Hematopoietic multipotent progenitor cell treated with erythropoietin and hydrocortisone succinate and interleukin-3 and kit ligand, for 6 days (in vitro differentiated cells): ENCODE data around the gene ZNHIT1.
"Not testable (repeated sequence)": the region's sequence is repeated elsewhere in the genome, so short reads cannot be mapped to it uniquely, and the experiment has no call there.

ENCODE experiments used
- DNase-seq: peaks from one replicate; pipeline ENCODE4 v3.0.0-alpha.2; 2015

ZNHIT1 gene

DNA sequence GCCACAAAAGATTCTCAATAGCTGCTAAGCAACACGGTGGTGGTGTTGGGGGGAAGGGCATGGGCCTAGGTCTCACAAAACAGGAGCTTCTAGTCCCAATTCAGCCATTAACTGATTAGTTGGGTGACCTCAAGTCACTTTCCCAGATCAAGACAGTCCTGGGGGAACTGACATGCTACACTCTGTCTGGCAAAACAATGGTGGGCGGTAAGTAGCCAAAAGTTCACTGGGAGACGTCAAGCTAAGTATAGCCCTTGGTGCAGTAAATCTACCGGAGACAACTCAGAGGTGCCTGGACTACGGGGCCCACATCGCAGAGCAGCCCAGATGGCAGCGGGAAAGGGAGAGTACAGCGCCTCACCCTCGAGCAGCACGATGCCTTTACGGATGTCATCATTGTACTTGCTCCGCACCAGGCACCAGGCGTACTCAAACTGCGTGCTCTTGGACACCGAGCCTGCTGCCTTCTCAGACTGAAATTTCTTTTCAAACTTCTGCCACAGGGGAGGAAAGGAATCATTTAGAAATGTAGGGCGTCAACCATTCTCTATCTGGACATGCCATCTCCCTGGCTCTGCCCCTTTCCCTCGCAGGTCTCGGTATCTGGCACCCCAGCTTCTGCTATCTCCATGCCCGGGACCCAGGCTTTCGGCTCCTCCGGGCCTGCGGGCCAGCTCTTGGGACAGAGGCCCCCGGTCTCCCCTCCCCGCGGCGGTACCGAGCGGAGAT lies 25.8 kb downstream of the ZNHIT1 start:
- peak; percentile 94 for DNase-seq

DNA sequence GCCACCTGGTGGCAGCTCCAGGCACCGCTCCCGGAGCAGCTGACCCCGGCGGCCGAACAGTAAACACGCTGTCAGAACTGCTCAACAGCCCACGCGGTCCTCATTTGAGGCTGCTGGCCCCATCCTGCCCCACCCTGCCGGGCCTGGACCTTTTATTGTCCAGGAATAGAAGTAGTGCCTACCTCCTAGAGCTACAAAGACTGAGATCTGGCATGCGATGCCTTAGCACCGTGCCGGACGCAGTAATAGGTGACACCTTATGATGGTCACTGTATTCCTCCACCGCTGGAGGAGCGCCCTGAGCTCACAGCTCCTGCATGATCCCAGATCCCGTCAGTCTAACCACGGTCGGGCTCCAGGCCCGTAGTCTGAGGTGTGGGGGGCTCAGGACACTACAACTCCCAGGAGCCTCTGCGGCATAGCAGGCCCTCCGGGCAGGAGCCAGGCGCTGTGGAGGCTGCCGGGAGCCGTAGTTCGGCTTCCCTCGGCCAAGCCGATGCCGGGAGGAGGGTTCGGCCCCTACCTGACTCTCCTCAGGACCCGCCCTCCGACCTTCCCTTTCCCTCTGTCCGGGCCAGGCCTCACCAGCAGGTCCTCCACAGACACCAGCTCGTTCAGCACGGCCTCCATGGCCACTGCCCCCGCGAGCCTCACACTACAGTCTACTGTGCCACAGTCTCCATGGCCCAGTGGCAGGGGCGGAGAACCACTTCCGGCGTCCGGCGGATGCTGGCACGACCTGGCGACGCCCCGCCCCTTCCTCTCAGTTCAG lies 26.6 kb downstream of the ZNHIT1 start, which contains the start of gene FIS1:
Gene FIS1, minus strand, starts transcription at position 707 of the 772 bp plus-strand sequence. Its CDS starts 77 bp downstream, at position 630.
- DNase-seq, result peak; percentile 98

- no peak for DNase-seq
Observed at GRCh38 chr7:101245147-101245668, 27.2 kb downstream of the ZNHIT1 start.

GRCh38 chr7:101248276-101248675 lies 30.3 kb downstream of the ZNHIT1 start:
- DNase-seq, result peak; percentile 28

- DNase-seq, result no peak
Observed at GRCh38 chr7:101250324-101250723, 32.4 kb downstream of the ZNHIT1 start.

DNA sequence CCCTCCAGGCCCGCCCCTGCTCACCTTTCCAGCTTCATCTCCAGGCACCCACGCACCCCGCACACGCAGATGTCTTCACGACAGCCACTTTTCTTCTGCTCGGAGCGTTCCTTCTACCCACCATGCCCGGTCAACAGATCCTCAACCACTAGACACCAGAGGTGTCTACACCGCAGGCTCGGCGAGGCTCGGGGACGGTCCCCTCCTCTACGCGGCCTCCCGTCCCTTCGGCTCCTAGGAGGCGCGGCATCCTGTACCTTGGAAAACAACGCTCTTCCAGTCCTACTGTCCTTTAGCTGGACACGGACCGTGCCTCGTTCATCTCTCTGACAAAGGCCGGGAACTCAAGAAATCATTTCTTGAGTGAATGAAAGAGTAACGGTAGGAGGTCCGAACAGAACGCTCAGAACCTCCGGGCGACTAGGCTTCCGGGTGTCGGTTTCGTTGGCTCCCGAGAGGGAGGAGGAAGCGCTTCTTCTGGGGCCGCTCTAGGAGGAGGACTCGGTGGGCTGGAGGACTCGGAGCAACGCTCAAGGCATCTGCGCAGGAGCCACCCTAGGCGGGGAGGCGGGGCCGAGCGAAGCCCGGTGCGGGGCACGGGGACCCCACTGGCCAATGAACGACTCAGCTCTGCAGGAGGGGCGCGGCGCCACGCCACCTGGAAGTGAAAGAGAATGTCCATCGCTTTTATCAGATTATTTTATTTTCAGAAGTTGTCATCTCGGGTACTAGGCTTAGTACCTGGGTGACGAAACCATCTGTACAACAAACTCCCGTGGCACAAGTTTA lies 34.1 kb downstream of the ZNHIT1 start:
- DNase-seq, result peak; percentile 99

DNA sequence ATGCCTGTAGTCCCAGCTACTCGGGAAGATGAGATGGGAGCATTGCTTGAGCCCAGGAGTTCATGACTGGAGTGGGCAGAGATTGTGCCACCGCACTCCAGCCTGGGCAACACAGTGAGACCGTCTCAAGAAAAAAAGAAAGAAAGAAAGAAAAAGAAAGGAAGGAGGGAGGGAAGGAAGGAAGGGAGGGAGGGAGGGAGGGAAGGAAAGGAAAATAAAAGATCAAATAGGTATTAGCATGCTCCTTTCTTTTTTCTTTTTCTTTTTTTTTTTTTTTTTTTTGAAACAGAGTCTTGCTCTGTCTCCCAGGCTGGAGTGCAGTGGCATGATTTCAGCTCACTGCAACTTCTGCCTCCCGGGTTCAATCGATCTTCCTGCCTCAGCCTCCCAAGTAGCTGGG lies 35.2 kb downstream of the ZNHIT1 start:
- not testable (repeated sequence) for DNase-seq

DNA sequence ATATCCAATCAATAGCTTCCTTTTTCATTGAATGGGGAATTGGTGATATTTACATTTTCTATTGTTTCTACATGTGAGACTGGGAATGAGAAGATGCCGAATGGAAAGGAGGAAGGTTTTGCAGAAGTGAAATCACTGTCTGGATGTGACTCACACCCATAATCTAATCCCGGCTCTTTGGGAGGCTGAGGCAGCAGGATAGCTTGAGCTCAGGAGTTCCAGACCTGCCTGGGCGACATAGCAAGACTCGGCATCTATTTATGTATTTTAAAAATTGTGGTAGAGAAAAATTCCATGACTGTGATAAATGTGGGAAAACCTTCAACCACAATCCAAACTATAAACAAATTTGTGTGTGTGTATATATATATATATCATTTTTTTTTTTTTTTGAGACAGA lies 37.8 kb downstream of the ZNHIT1 start:
- no peak for DNase-seq

GRCh38 chr7:101258243-101258731 lies 40.3 kb downstream of the ZNHIT1 start:
- DNase-seq, result no peak

DNA sequence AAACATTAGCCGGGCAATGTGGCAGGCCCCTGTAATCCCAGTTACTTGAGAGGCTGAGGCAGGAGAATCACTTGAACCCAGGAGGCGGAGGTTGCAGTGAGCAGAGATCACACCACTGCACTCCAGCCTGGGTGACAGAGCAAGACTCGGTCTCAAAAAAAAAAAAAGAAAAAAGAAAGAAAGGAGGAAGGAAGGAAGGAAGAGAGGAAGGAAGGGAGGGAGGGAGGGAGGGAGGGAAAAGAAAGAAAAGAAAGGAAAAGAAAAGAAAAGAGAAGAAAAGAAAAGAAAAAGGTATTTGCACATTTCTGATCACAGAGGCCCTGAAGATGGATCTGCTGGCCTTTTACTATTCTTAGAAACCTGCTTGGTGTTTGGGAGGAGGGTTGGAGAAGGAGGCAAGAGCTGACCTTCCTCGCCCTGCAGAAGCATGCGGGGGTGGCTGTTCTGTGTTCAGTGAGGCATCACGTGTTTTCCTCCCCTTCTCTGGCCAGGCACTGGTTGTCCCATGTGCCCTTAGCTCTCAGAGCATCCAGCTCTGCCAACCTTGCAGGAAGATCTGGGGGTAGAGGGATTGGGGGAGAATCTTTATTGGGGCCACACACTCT lies 46.2 kb downstream of the ZNHIT1 start:
- DNase-seq, result not testable (repeated sequence)

GRCh38 chr7:101265622-101266516 lies 47.9 kb downstream of the ZNHIT1 start:
- DNase-seq, result peak; percentile 62

DNA sequence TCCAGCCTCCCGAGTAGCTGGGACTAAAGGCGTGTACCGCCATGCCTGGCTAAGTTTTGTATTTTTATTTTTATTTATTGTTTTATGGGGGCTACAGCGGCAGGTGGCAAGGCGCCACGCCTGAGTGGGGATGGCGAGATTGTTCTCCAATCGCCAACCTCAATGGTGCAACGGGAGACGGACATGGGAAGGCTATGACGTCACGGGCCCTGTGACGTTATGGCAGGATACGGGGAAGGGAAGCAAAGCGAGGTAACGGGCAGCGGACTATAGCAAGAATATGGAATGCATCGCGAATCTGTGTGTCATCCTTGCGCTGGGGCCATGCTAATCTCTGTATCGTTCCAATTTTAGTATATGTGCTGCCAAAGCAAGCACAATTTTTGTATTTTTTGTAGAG lies 51.7 kb downstream of the ZNHIT1 start:
- no peak for DNase-seq

DNA sequence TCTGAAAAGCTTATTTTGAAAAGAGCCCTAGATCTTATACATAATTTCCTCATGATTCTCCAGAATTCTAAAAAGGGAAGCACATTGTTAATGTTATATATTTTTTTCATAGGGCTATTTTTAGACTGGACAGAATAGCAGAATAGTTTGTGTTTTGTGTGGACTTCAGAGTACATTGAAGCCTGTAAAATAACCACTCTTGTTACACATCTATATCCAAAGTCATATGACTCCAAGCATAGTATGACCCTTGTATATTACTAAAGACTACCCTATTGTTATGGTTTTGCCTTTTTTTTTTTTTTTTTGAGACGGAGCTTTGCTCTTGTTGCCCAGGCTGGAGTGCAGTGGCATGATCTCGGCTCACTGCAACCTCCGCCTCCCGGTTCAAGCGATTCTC lies 53.1 kb downstream of the ZNHIT1 start:
- DNase-seq, result no peak

DNA sequence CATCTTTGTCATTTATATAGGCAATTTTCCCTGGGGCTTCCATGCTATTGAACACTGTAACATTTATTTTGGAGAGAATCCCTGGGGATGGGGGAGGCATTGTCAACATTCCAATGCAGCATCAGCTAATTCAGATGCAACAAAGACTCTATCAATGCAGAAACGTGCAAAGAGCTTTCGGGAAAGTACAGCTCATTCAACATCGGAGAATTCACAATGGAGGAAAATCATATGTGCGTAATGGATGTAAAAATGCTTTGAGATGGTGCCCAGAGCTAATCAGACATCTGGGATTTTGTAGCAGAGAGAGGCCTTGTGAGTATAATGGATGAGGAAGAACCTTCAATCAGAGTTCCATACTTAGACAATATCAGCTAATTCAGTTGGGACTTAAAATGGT lies 55.2 kb downstream of the ZNHIT1 start:
- no peak for DNase-seq
